B cell (primary cell): ENCODE measurements around the gene TTLL11.

Source experiments
- CTCF ChIP-seq: fragments of 200-600 bp; IDR thresholded peaks from one replicate; pipeline ENCODE4 v1.8.0; 2022; ENCODE audit warnings: antibody characterized with exemption, mild to moderate bottlenecking
- EZH2 ChIP-seq: IDR thresholded peaks from 2 replicates; pipeline ENCODE4 v1.6.1; 2012; ENCODE audit warnings: borderline replicate concordance, low read depth, mild to moderate bottlenecking, moderate library complexity, low read length; ENCODE audit not compliant: insufficient read depth, poor library complexity, severe bottlenecking

DNA sequence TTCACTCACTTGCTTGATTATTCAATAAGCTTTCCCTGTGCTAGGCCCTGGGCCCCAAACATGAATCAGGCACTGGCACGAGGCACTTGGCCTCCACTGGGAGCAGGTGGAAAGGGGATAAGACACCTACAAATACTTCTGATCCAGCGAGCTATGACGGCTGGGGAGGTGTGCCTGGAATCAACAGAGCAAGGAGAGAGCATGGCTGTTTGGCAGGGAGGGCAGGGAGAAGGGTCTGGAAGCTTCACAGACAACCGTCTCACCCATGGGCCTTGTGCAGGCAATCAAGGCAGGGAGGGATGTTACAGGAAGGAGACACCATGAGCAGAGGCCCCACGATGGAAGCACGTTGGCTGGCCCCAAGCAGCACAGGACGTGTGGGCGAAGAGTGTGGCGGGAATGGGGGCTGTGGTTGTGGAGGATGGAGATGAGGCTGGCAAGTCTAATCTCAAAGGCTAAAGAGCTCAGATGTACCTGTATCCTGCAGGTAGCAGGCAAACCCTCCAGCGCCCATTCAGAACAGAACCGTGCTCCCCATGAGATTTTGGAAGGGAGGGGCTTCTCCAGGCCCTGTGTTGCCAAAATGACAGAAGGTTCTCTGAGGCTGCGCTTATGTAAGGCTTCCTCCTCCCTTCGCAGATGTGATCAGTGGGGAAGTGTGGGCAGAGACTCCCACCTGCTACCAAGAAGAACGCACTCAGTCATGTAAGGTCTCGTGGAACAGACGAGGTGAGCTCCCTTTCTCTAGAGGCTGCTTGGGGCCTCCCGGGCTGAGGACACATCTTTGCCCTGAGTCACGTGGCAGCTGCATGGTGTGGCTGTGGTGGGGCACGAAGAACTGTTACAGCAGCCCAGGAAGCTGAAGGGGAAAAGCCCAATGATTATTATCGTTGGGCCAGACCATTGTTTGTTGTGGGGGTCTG lies 252.0 kb downstream of the TTLL11 start:
- no peak for TF ChIP-seq CTCF
- TF ChIP-seq EZH2, result no peak
